Erythroblast (primary cell): ENCODE results near the gene PHYHIPL.

Experiments
- GATA1 ChIP-seq: IDR thresholded peaks from 2 replicates; pipeline ENCODE4 v1.6.1; 2011; ENCODE audit warnings: low read depth, mild to moderate bottlenecking, control low read depth, low read length, moderate library complexity
- POLR2A ChIP-seq: IDR thresholded peaks from 2 replicates; pipeline ENCODE4 v1.6.1; 2011; ENCODE audit warnings: mild to moderate bottlenecking, low read length

DNA sequence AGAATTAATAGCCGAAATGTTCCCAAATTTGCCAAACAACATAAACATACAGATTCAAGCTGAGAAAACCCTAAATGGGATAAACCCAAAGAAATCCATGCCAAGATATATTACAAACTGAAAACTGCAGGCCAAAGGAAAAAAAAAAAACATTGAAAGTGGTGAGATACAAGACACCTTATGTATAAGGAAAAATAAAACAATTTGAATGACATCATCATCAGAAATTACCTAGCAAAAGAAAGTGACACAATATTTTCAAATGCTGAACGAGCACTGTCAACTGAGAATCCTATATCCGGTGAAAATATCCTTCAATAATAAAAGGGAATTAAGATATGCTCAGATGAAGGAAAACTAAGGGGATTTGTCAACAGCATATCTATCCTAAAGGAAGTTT lies 66.5 kb downstream of the PHYHIPL start:
- TF ChIP-seq POLR2A (no peak), GATA1 (no peak)
